ENCODE results near the gene ACADVL. TPM values are rescaled to one million over a fixed set of nuclear protein-coding genes. Genes with fewer than 3 reads are reported as not detected.

The ACADVL gene
- total and polyA plus RNA-seq, 2 donors (not counting 1 experiment from before 2014, with no cell fraction given), result 640 to 696 TPM

- ChIA-PET CTCF (interaction anchor here (0.6 to 3.0 kb wide), 24 partner anchors 8 to 533 kb away, joined by 3 to 22 read pairs (median 4); partner anchors contain the start of gene GABARAP), POLR2A (interaction anchor here (0.6 to 1.2 kb wide), 5 partner anchors 11 to 223 kb away, joined by 3 to 5 read pairs (median 4); no protein-coding TSS in a partner anchor)
- Mint-ChIP-seq H3K27me3 (peaks cover 12% of the 10 kb centered on the region), H3K4me1 (peaks cover 13% of the 10 kb centered on the region), H3K27ac (no peak overlapping the region), H3K9me3 (ENCODE audit: insufficient read depth) (no peaks in the 10 kb centered on the region), H3K4me3 (peak overlapping the region; percentile 74)
- TF ChIP-seq EZH2 (IDR thresholded peaks at IDR 0.05; ENCODE audit: borderline replicate concordance, insufficient read depth, low read depth, low read length, poor library complexity, severe bottlenecking), result no peak
- TF ChIP-seq CTCF (IDR thresholded peaks at IDR 0.05), result peak; percentile 91
- H3K79me2 ChIP-seq (ENCODE audit: control insufficient read depth, insufficient read depth, low read length), result no peaks in the 10 kb centered on the region
- peak overlapping the region in 3 of 5 experiments; percentile 30 to 31 (median 31) for H3K4me3 ChIP-seq (ENCODE audit: control extremely low read depth in 1 of 5, extremely low read depth in 1 of 5, insufficient read depth in 1 of 5, low read depth in 2 of 5, low read length in 4 of 5)
- 5% methylated on average over 13 of the region's 31 CpGs for WGBS (ENCODE audit: insufficient coverage)
- H3K9ac ChIP-seq (ENCODE audit: low read length), result peak overlapping the region; percentile 31
- H2AFZ ChIP-seq (ENCODE audit: insufficient read depth, low read depth, low read length, poor library complexity, severe bottlenecking), result peak overlapping the region; percentile 63
- H3K4me1 ChIP-seq (ENCODE audit: control insufficient read depth in 2 of 2, insufficient read depth in 2 of 2, low read length in 2 of 2), result peaks cover 24 to 39% of the 10 kb centered on the region in 2 donors
- DNase-seq, result peak; percentile 80
- H3K36me3 ChIP-seq (replicated peaks in 1 of 2; ENCODE audit: control extremely low read depth in 1 of 2, control insufficient read depth in 1 of 2, extremely low read depth in 1 of 2, insufficient read depth in 2 of 2, low read length in 1 of 2), result no peaks in the 10 kb centered on the region
- ATAC-seq (ENCODE audit: low read depth), result peak; percentile 85
- no peaks in the 10 kb centered on the region for H4K20me1 ChIP-seq (ENCODE audit: control insufficient read depth, insufficient read depth, low read length, poor library complexity, severe bottlenecking)
- H3K4me2 ChIP-seq (replicated peaks; ENCODE audit: low read depth, low read length, poor library complexity, severe bottlenecking), result peak overlapping the region; percentile 67
- intact Hi-C loops (cut with micrococcal nuclease), result loop anchor here (2.0 to 5.0 kb wide), 2 partner anchors 45 to 125 kb away; no protein-coding TSS in a partner anchor
- peaks cover 0 to 54% (median 40%) of the 10 kb centered on the region in 4 experiments for H3K27me3 ChIP-seq (replicated peaks in 1 of 4; ENCODE audit: control extremely low read depth in 1 of 4, control insufficient read depth in 3 of 4, insufficient read depth in 4 of 4, low read length in 3 of 4)
- H3K9me3 ChIP-seq (ENCODE audit: control extremely low read depth in 1 of 3, control insufficient read depth in 2 of 3, insufficient read depth in 1 of 3, low read length in 2 of 3), result peaks cover 0 to 6% (median 0%) of the 10 kb centered on the region in 3 donors
- H3K27ac ChIP-seq (ENCODE audit: low read length in 2 of 2), result no peak overlapping the region
These were observed 42.4 kb upstream of the ACADVL start for GRCh38 chr17:7177191-7177953.

All from B cell (primary cell).